ENCODE data around the gene MAP3K4.

GRCh38 chr6:160972111-160972510, 19.5 kb upstream of the MAP3K4 start:
- TF ChIP-seq CTCF (IDR thresholded peaks at IDR 0.05) (no peak), POLR2A (IDR thresholded peaks at IDR 0.05) (no peak)

Measured in esophagus squamous epithelium (tissue), 4 donors.